A549 (cell line): ENCODE results near the gene RBPJ. TPM values are rescaled to one million over a fixed set of nuclear protein-coding genes. Genes with fewer than 3 reads are reported as not detected.

ENCODE experiments used
- ATAC-seq, 2 experiments: fragments of 200-7000 bp in 1 of 2; fragments of >200 bp in 1 of 2; cut with Nextera tagmentation in 1 of 2; cut with Tn5 transposase in 1 of 2; 3 replicates each; pipeline versions ENCODE4 v1.8.0 to v1.9.1; 2018 to 2020; ENCODE audit warnings: mild to moderate bottlenecking in 1 of 2, moderate library complexity in 1 of 2
- CTCF ChIA-PET: fragments of 300-600 bp; sonication (Branson Sonifier 250); formaldehyde crosslinking; extraction: SDS; loops from one replicate; lab custom pipeline; 2021; ENCODE audit warnings: antibody characterized with exemption, inconsistent platforms; lab: Yijun Ruan, JAX
- POLR2A ChIA-PET: fragments of 350-600 bp; formaldehyde crosslinking; extraction: SDS; loops from one replicate; lab custom pipeline; 2021; ENCODE audit warnings: antibody characterized with exemption, inconsistent platforms; lab: Yijun Ruan, JAX
- DNase-seq, 2 experiments: peaks; one replicate each; pipeline versions ENCODE4 v3.0.0 to v3.0.0-alpha.2; 2011 to 2016; ENCODE audit warnings: low read depth in 1 of 2, low spot score in 1 of 2
- FAIRE-seq: peaks from 2 replicates; lab custom pipeline; 2011; peaks lifted over from hg19 to GRCh38; lab: Jason Lieb, UNC
- H3K27ac ChIP-seq, 2 experiments: fragments of >200 bp; sonication (Bioruptor Twin); formaldehyde crosslinking; 3 replicates each; pipeline ENCODE4 v1.5.1; 2016 to 2017
- H3K4me1 ChIP-seq: fragments of >200 bp; sonication (Bioruptor Twin); formaldehyde crosslinking; 3 replicates; pipeline ENCODE4 v1.6.1; 2016
- H3K4me2 ChIP-seq: fragments of >200 bp; sonication (Bioruptor Twin); formaldehyde crosslinking; 3 replicates; pipeline ENCODE4 v1.6.1; 2016
- H3K4me3 ChIP-seq: fragments of >200 bp; sonication (Bioruptor Twin); formaldehyde crosslinking; 3 replicates; pipeline ENCODE4 v1.5.1; 2016
- H3K9me3 ChIP-seq: fragments of >200 bp; sonication (Bioruptor Twin); formaldehyde crosslinking; 3 replicates; pipeline ENCODE4 v1.6.1; 2016
- CBX8 ChIP-seq: fragments of 200-600 bp; sonication (generic); IDR thresholded peaks from 2 replicates; pipeline ENCODE4 v1.6.1; 2016
- CEBPB ChIP-seq, 2 experiments: fragments of >200 bp in 1 of 2; sonication (Bioruptor Twin) in 1 of 2; formaldehyde crosslinking in 1 of 2; IDR thresholded peaks; 2 replicates each; pipeline ENCODE4 v1.6.1; 2012 to 2016
- EHF ChIP-seq: fragments of 250-450 bp; sonication (Bioruptor Pico); IDR thresholded peaks from 2 replicates; pipeline ENCODE4 v1.5.0; 2020; ENCODE audit warnings: mild to moderate bottlenecking
- FOXS1 ChIP-seq: fragments of 250-450 bp; sonication (Bioruptor Pico); IDR thresholded peaks from 2 replicates; pipeline ENCODE4 v1.5.0; 2020; ENCODE audit warnings: mild to moderate bottlenecking, moderate library complexity
- HEYL ChIP-seq: fragments of 250-450 bp; sonication (Bioruptor Pico); IDR thresholded peaks from 2 replicates; pipeline ENCODE4 v1.8.0; 2021; ENCODE audit warnings: mild to moderate bottlenecking, moderate library complexity
- MYC ChIP-seq: IDR thresholded peaks from 2 replicates; pipeline ENCODE4 v1.6.1; 2012; ENCODE audit warnings: mild to moderate bottlenecking, inconsistent platforms, low read length, improper control_type of control experiment, borderline replicate concordance
- PHF8 ChIP-seq: fragments of 200-600 bp; sonication (generic); IDR thresholded peaks from 2 replicates; pipeline ENCODE4 v1.6.1; 2016; ENCODE audit warnings: low read depth, mild to moderate bottlenecking, antibody characterized with exemption, moderate library complexity, borderline replicate concordance
- POLR2AphosphoS2 ChIP-seq: conservative IDR thresholded peaks from 2 replicates; pipeline ENCODE4 v1.6.1; 2012; ENCODE audit warnings: low read length, improper control_type of control experiment, inconsistent platforms
- RAD21 ChIP-seq, 2 experiments: fragments of >200 bp in 1 of 2; sonication (Bioruptor Twin) in 1 of 2; formaldehyde crosslinking in 1 of 2; IDR thresholded peaks in 1 of 2; conservative IDR thresholded peaks in 1 of 2; 2 replicates in 1 of 2; 3 replicates in 1 of 2; pipeline ENCODE4 v1.6.1; 2012 to 2018; ENCODE audit warnings: inconsistent platforms in 1 of 2
- RARB ChIP-seq: fragments of 250-450 bp; sonication (Bioruptor Pico); IDR thresholded peaks from 2 replicates; pipeline ENCODE4 v1.8.0; 2021; ENCODE audit warnings: mild to moderate bottlenecking, moderate library complexity
- RCOR1 ChIP-seq: fragments of 150-350 bp; IDR thresholded peaks from 2 replicates; pipeline ENCODE4 v1.6.1; 2014; ENCODE audit warnings: antibody characterized with exemption, low read length, low read depth
- RNF2 ChIP-seq: fragments of 200-600 bp; sonication (generic); IDR thresholded peaks from 2 replicates; pipeline ENCODE4 v1.6.1; 2016; ENCODE audit warnings: low read depth, mild to moderate bottlenecking, antibody characterized with exemption, moderate library complexity, borderline replicate concordance
- SREBF2 ChIP-seq: fragments of 450-650 bp; IDR thresholded peaks from 2 replicates; pipeline ENCODE4 v1.6.1; 2014; ENCODE audit warnings: mild to moderate bottlenecking, moderate library complexity
- ZNF302 ChIP-seq: fragments of 250-450 bp; sonication (Bioruptor Pico); IDR thresholded peaks from 2 replicates; pipeline ENCODE4 v1.9.0; 2021; ENCODE audit warnings: inconsistent platforms, mild to moderate bottlenecking, moderate library complexity
- WGBS: methylation state at CpG from one replicate; pipeline ENCODE4 v1.1.6; 2017; ENCODE audit errors: missing lambda C conversion rate; 5-methylcytosine and 5-hydroxymethylcytosine counted together
- polyA plus RNA-seq, 4 experiments: library from polyadenylated mRNA; depleted of rRNA in 3 of 4; stranded (reverse); fragments of >200 nt; fragmentation: RNase III in 1 of 4; extraction: RNeasy Plus Mini Kit Qiagen cat#74134 plus additional on column Dnase treatment in 1 of 4; gene quantifications; 2 replicates in 3 of 4; 3 replicates in 1 of 4; pipeline ENCODE4 v1.2.3, GENCODE V29; 2011 to 2017
- TF ChIP-seq, protein P1 (sequence below): fragments of 150-350 bp; IDR thresholded peaks from 2 replicates; pipeline ENCODE4 v1.6.1; 2014; ENCODE audit warnings: low read depth, mild to moderate bottlenecking, low read length
- TF ChIP-seq, protein P2 (sequence below): fragments of 450-650 bp; IDR thresholded peaks from 2 replicates; pipeline ENCODE4 v1.6.1; 2014; ENCODE audit warnings: antibody characterized with exemption
- TF ChIP-seq, protein P3 (sequence below): IDR thresholded peaks from 2 replicates; pipeline ENCODE4 v1.6.1; 2012; ENCODE audit warnings: low read depth, borderline replicate concordance
- TF ChIP-seq, protein P4 (sequence below): fragments of >200 bp; sonication (Bioruptor Twin); formaldehyde crosslinking; IDR thresholded peaks from 3 replicates; pipeline ENCODE4 v1.5.1; 2016
- TF ChIP-seq, protein P5 (sequence below): fragments of >200 bp; sonication (Bioruptor Twin); formaldehyde crosslinking; IDR thresholded peaks from 3 replicates; pipeline ENCODE4 v1.6.1; 2016

RBPJ gene
- polyA plus RNA-seq, 2 of the 4 experiments (the other 2 are of a cell fraction), result 16.5 to 37.1 TPM

DNA sequence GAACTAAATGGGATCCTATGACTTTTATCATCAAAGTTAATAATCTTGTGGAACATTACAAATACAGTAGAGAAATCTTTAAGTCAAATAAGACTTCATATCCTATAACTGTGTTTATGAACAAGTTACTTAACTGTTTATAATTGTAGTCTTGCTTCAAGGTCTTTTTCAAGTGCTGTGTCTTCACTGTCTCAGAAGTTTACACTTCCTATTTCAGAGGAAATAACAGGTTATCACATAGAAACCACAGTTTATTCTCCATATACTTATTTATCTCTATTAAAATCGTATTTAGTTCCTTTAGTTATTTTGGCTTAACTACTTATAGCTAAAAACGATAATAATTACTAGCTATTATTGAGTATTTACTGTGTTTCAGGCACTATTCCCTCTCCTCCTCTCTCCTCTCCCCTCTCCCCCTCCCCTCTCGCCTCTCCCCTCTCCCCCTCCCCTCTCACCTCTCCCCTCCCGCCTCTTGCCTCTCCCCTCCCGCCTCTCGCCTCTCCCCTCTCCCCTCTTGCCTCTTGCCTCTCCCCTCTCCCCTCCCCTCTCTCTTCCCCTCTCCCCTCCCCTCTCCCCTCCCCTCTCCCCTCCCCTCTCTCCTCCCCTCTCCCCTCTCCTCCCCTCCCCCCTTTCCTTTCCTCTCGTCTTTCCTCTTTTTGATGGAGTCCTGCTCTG is 63.7 kb downstream of the RBPJ start:
- FAIRE-seq, result no peak
- Histone ChIP-seq H3K4me3 (no peak overlapping the region), H3K27ac (no peak overlapping the region), H3K4me2 (no peak overlapping the region), H3K9me3 (no peaks in the 10 kb centered on the region), H3K4me1 (0 out of 3 replicates have a peak, but pooled peaks cover 4% of the 10 kb centered on the region)
- CTCF ChIA-PET, result no interaction called here
- DNase-seq, result no peak
- ATAC-seq, result no peak
- POLR2A ChIA-PET, result no interaction called here
- no peak for TF ChIP-seq HEYL (CRISPR knock-in tag)
- TF ChIP-seq PHF8, result no peak
- no peak for TF ChIP-seq RAD21 (conservative IDR thresholded peaks at IDR 0.05 in 1 of 2, IDR thresholded peaks at IDR 0.05 in 1 of 2)
- no peak for TF ChIP-seq FOXS1 (CRISPR knock-in tag)
- no peak for TF ChIP-seq EHF (CRISPR knock-in tag)
- no peak for TF ChIP-seq MYC
- no peak for TF ChIP-seq CEBPB (IDR thresholded peaks at IDR 0.05)
- TF ChIP-seq ZNF302 (CRISPR knock-in tag), result no peak
- TF ChIP-seq, protein P1, sequence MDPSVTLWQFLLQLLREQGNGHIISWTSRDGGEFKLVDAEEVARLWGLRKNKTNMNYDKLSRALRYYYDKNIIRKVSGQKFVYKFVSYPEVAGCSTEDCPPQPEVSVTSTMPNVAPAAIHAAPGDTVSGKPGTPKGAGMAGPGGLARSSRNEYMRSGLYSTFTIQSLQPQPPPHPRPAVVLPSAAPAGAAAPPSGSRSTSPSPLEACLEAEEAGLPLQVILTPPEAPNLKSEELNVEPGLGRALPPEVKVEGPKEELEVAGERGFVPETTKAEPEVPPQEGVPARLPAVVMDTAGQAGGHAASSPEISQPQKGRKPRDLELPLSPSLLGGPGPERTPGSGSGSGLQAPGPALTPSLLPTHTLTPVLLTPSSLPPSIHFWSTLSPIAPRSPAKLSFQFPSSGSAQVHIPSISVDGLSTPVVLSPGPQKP, result no peak
- no peak for TF ChIP-seq SREBF2
- TF ChIP-seq, protein P2, sequence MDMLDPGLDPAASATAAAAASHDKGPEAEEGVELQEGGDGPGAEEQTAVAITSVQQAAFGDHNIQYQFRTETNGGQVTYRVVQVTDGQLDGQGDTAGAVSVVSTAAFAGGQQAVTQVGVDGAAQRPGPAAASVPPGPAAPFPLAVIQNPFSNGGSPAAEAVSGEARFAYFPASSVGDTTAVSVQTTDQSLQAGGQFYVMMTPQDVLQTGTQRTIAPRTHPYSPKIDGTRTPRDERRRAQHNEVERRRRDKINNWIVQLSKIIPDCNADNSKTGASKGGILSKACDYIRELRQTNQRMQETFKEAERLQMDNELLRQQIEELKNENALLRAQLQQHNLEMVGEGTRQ, result no peak
- WGBS, result 91% methylated on average over 3 of the region's 7 CpGs

DNA sequence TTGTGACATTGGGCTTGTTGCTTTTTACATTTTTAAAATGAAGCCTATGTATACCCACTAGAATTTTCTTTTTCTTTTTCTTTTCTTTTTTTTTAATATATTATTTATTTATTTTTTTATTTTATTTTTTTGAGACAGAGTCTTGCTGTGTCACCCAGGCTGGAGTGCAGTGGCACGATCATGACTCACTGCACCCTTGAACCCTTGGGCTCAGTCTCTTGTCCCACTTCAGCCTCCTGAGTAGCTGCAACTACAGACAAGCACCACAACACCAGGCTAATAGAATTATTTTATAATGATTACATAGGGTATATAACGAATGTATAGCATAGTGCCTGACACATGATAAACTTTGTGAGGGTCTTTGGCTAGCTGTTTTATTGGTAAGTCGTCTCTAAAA is 64.9 kb downstream of the RBPJ start:
- H3K9me3 ChIP-seq, result no peaks in the 10 kb centered on the region
- H3K4me3 ChIP-seq, result no peak overlapping the region
- no peak overlapping the region for H3K4me2 ChIP-seq
- no peak for TF ChIP-seq ZNF302 (CRISPR knock-in tag)
- TF ChIP-seq RNF2, result no peak
- TF ChIP-seq RCOR1, result no peak
- TF ChIP-seq, protein P3, sequence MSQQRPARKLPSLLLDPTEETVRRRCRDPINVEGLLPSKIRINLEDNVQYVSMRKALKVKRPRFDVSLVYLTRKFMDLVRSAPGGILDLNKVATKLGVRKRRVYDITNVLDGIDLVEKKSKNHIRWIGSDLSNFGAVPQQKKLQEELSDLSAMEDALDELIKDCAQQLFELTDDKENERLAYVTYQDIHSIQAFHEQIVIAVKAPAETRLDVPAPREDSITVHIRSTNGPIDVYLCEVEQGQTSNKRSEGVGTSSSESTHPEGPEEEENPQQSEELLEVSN, result no peak
- no peak for TF ChIP-seq CBX8
- TF ChIP-seq, protein P4, sequence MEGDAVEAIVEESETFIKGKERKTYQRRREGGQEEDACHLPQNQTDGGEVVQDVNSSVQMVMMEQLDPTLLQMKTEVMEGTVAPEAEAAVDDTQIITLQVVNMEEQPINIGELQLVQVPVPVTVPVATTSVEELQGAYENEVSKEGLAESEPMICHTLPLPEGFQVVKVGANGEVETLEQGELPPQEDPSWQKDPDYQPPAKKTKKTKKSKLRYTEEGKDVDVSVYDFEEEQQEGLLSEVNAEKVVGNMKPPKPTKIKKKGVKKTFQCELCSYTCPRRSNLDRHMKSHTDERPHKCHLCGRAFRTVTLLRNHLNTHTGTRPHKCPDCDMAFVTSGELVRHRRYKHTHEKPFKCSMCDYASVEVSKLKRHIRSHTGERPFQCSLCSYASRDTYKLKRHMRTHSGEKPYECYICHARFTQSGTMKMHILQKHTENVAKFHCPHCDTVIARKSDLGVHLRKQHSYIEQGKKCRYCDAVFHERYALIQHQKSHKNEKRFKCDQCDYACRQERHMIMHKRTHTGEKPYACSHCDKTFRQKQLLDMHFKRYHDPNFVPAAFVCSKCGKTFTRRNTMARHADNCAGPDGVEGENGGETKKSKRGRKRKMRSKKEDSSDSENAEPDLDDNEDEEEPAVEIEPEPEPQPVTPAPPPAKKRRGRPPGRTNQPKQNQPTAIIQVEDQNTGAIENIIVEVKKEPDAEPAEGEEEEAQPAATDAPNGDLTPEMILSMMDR, result no peak
- no peak for TF ChIP-seq EHF (CRISPR knock-in tag)
- TF ChIP-seq POLR2AphosphoS2, result no peak
- TF ChIP-seq, protein P5, sequence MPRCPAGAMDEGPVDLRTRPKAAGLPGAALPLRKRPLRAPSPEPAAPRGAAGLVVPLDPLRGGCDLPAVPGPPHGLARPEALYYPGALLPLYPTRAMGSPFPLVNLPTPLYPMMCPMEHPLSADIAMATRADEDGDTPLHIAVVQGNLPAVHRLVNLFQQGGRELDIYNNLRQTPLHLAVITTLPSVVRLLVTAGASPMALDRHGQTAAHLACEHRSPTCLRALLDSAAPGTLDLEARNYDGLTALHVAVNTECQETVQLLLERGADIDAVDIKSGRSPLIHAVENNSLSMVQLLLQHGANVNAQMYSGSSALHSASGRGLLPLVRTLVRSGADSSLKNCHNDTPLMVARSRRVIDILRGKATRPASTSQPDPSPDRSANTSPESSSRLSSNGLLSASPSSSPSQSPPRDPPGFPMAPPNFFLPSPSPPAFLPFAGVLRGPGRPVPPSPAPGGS, result no peak
- no peak for TF ChIP-seq RARB (CRISPR knock-in tag)
- ChIA-PET CTCF (no interaction called here), POLR2A (no interaction called here)
- WGBS, result 86% methylated on average over 3 of the region's 3 CpGs
- no peak overlapping the region for H3K27ac ChIP-seq
- FAIRE-seq, result no peak
- H3K4me1 ChIP-seq, result 0 out of 3 replicates have a peak, but pooled peaks cover 4% of the 10 kb centered on the region
- no peak for ATAC-seq
- no peak for DNase-seq
